Kidney epithelial cell (primary cell): ENCODE data around the gene NELL1. TPM values are rescaled to one million over a fixed set of nuclear protein-coding genes. Genes with fewer than 3 reads are reported as not detected.

Experiments used
- DNase-seq: peaks from one replicate; pipeline ENCODE4 v3.0.0-alpha.2; 2010; ENCODE audit warnings: low read depth
- H3K27me3 ChIP-seq: 2 replicates; pipeline ENCODE4 v1.6.0; 2011; ENCODE audit warnings: low read length; ENCODE audit not compliant: control insufficient read depth, insufficient read depth
- H3K36me3 ChIP-seq: 2 replicates; pipeline ENCODE4 v1.5.1; 2011; ENCODE audit warnings: low read length; ENCODE audit not compliant: control insufficient read depth, insufficient read depth
- H3K4me3 ChIP-seq: 2 replicates; pipeline ENCODE4 v1.5.1; 2011; ENCODE audit warnings: low read depth, mild to moderate bottlenecking, control low read depth, low read length
- CTCF ChIP-seq: IDR thresholded peaks from 2 replicates; pipeline ENCODE4 v1.5.1; 2011; ENCODE audit warnings: mild to moderate bottlenecking, moderate library complexity, low read length, control low read depth, inconsistent platforms; ENCODE audit not compliant: insufficient read depth, poor library complexity, severe bottlenecking
- total RNA-seq: library from RNA; depleted of rRNA; stranded (reverse); fragments of >200 nt; gene quantifications from 2 replicates; pipeline ENCODE4 v1.2.3, GENCODE V29; 2015

Gene NELL1
- total RNA-seq, 1 donor from 2014 or later, result 0.17 TPM

GRCh38 chr11:20760811-20761210, 91.4 kb downstream of the NELL1 start:
- H3K27me3 ChIP-seq, result no peaks in the 10 kb centered on the region
- H3K36me3 ChIP-seq, result no peaks in the 10 kb centered on the region
- no peak overlapping the region for H3K4me3 ChIP-seq
- DNase-seq, result no peak
- no peak for TF ChIP-seq CTCF

- no peak overlapping the region for H3K4me3 ChIP-seq
- H3K36me3 ChIP-seq, result no peaks in the 10 kb centered on the region
- H3K27me3 ChIP-seq, result no peaks in the 10 kb centered on the region
- TF ChIP-seq CTCF, result no peak
- no peak for DNase-seq
Observed at GRCh38 chr11:20762116-20762844, 92.9 kb downstream of the NELL1 start.

- no peak for TF ChIP-seq CTCF
- no peak for DNase-seq
- Histone ChIP-seq H3K36me3 (no peaks in the 10 kb centered on the region), H3K27me3 (no peaks in the 10 kb centered on the region), H3K4me3 (no peak overlapping the region)
Observed at GRCh38 chr11:20762980-20763379, 93.6 kb downstream of the NELL1 start.

- no peak for DNase-seq
- Histone ChIP-seq H3K4me3 (no peak overlapping the region), H3K27me3 (no peaks in the 10 kb centered on the region), H3K36me3 (no peaks in the 10 kb centered on the region)
- no peak for TF ChIP-seq CTCF
Observed at GRCh38 chr11:20770414-20770946, 101.1 kb downstream of the NELL1 start.

GRCh38 chr11:20771026-20771425, 101.6 kb downstream of the NELL1 start:
- Histone ChIP-seq H3K27me3 (no peaks in the 10 kb centered on the region), H3K4me3 (no peak overlapping the region), H3K36me3 (no peaks in the 10 kb centered on the region)
- TF ChIP-seq CTCF, result no peak
- DNase-seq, result no peak

GRCh38 chr11:20771681-20772080, 102.3 kb downstream of the NELL1 start:
- H3K36me3 ChIP-seq, result no peaks in the 10 kb centered on the region
- no peak for DNase-seq
- no peaks in the 10 kb centered on the region for H3K27me3 ChIP-seq
- H3K4me3 ChIP-seq, result no peak overlapping the region
- no peak for TF ChIP-seq CTCF
